ENCODE data around the gene ABCB9.

- TF ChIP-seq CTCF (IDR thresholded peaks at IDR 0.05; ENCODE audit: poor library complexity, severe bottlenecking): no peak
- TF ChIP-seq POLR2AphosphoS5 (IDR thresholded peaks at IDR 0.05): no peak
- no peak for TF ChIP-seq TAF1 (IDR thresholded peaks at IDR 0.05; ENCODE audit: low read depth)
- no peak for TF ChIP-seq EZH2 (IDR thresholded peaks at IDR 0.05; ENCODE audit: borderline replicate concordance, insufficient read depth, low read length, poor library complexity, severe bottlenecking)
- no peak for TF ChIP-seq REST (IDR thresholded peaks at IDR 0.05; ENCODE audit: borderline replicate concordance)
- TF ChIP-seq RAD21 (conservative IDR thresholded peaks at IDR 0.05): no peak
These were observed 13.6 kb upstream of the ABCB9 start for GRCh38 chr12:122979908-122980182.
